ENCODE results near the gene KRAS.

KRAS gene

DNA sequence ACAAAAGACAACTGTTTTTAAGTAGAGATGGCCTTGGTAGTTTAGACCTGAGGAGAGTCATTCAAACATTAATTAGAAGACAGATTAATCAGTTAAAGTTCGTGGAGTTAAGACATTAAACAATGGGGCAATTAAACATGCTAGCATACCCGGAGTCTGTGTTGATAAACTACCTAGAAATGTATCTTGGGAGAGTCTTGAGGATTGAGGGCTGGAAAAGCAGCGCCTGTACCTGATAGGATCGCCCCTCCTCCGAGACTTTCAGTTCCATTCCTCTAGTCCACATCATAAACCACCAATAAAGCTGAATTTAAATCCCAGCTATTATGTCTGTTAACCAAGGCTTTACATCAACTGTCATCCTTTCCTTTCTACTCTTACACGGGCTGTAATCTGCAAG lies 1.0 kb upstream of the KRAS start:
- no peak for DNase-seq (ENCODE audit: low read depth)
- peak overlapping the region; percentile 65 for H3K4me3 ChIP-seq (ENCODE audit: low read depth, low read length)
- TF ChIP-seq, protein P1, sequence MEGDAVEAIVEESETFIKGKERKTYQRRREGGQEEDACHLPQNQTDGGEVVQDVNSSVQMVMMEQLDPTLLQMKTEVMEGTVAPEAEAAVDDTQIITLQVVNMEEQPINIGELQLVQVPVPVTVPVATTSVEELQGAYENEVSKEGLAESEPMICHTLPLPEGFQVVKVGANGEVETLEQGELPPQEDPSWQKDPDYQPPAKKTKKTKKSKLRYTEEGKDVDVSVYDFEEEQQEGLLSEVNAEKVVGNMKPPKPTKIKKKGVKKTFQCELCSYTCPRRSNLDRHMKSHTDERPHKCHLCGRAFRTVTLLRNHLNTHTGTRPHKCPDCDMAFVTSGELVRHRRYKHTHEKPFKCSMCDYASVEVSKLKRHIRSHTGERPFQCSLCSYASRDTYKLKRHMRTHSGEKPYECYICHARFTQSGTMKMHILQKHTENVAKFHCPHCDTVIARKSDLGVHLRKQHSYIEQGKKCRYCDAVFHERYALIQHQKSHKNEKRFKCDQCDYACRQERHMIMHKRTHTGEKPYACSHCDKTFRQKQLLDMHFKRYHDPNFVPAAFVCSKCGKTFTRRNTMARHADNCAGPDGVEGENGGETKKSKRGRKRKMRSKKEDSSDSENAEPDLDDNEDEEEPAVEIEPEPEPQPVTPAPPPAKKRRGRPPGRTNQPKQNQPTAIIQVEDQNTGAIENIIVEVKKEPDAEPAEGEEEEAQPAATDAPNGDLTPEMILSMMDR (IDR thresholded peaks at IDR 0.05; ENCODE audit: control insufficient read depth, extremely low read depth, insufficient read depth) = no peak

DNA sequence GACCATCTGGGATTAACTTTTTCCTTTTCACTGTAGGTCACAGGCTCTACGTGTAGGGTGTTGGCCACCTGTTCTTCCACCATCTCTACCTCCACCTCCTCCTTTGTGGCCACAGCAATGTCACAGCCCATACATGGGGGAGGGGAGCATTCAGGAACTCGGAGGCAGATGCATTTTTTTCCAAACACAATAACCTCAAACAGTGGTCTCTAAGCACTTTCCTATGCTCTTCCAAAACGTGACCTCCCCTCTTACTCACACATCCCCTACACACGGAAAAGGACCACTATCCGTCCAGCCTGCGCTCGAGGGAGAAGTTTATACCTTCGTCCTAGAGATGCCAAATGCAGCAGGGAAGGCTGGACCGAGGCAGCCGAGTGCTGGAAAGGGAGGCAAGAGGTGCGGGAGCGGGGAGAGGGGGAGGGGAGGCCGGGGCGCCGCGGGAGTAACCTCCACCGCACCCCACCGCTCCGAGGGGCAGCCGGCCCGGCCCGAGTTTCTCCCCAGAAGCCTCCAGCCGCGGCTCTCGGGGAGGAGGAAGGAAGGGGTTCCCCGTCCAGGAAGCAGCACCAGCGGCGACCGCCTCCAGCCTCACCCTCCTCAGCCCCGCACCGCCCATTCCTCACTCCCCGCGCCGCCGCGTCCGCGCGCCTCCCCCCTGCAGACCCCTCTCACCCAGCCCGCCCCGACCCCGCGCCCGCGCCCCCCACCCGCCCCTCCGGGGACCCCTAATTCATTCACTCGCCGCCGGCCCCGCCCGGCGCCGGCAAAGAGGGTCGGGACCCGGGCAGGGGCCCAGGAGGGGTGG lies 594 bp downstream of the KRAS start:
- DNase-seq (ENCODE audit: low read depth) = no peak
- H3K4me3 ChIP-seq (ENCODE audit: low read depth, low read length) = peak overlapping the region; percentile 76

DNA sequence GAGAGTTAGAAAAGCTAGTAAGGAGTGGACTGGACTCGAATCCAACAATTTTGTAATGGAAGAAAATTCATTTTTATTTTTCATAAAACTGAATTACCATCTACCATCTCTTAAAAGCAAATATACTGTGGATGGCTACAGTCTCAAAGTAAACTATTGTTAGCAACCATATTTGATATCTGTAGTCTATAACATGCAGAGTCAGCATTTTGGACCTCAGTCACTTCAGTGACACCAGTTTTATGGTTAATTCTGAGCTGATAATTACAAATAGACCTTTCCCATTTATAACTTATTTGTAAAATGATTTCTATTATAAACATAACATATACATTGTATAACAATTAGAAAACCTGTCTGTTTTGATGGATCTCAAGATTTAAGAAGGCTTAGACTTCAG lies 2.0 kb downstream of the KRAS start:
- DNase-seq (ENCODE audit: low read depth) = no peak
- TF ChIP-seq, protein P1 (IDR thresholded peaks at IDR 0.05; ENCODE audit: control insufficient read depth, extremely low read depth, insufficient read depth) = no peak
- H3K4me3 ChIP-seq (ENCODE audit: low read depth, low read length) = no peak overlapping the region

More for the DNA sequence above, 594 bp downstream of the KRAS start:
- TF ChIP-seq, protein P1 (IDR thresholded peaks at IDR 0.05; ENCODE audit: control insufficient read depth, extremely low read depth, insufficient read depth) = no peak

DNA sequence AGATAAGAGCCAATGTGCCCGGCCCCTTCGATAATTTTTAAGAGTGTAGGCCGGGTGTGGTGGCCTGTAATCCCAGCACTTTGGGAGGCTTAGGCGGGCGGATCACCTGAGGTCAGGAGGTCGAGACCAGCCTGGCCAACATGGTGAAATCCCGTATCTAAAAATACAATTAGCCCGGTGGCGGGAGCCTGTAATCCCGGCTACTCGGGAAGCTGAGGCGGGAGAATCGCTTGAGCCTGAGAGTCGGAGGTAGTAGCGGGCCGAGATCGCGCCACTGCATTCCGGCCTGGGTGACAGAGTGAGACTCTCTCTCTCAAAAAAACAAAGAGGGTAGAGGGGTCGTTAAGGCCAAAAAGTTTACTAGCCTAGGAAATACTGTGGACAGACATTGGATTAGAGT lies 2.6 kb downstream of the KRAS start:
- DNase-seq (ENCODE audit: low read depth) = no peak
- TF ChIP-seq, protein P1 (IDR thresholded peaks at IDR 0.05; ENCODE audit: control insufficient read depth, extremely low read depth, insufficient read depth) = no peak
- no peak overlapping the region for H3K4me3 ChIP-seq (ENCODE audit: low read depth, low read length)

DNA sequence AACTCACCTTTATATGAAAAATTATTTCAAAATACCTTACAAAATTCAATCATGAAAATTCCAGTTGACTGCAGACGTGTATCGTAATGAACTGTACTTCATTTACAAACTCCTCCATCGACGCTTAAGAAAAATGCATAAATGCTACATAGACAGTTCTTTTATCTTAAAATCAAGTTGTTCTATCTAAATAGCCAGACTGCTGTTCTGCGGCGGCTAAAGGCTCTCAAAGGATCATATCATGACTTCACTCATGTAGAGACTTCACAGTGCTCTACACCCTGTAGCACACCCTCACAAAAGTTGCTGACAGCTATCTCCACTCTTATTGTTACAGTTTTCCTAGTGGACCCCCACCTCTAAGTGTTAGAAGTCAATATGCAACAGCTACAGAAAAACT lies 5.2 kb downstream of the KRAS start:
- TF ChIP-seq, protein P1 (IDR thresholded peaks at IDR 0.05; ENCODE audit: control insufficient read depth, extremely low read depth, insufficient read depth) = no peak
- no peak overlapping the region for H3K4me3 ChIP-seq (ENCODE audit: low read depth, low read length)
- no peak for DNase-seq (ENCODE audit: low read depth)

DNA sequence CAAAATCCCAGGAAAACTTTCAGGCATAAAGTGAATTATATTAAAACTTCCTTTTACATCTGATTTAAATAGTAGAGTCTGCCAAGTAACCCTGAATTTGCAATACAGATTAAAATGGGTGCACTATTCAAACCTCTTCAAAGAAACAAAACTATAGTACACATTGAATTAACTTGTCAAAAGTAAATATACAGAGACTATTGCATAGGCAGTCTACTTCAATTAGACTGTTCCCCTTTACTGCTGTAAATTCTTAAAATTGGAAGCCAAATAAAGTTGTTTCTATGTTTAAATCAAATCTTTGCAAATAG lies 7.1 kb downstream of the KRAS start:
- no peak for DNase-seq (ENCODE audit: low read depth)
- H3K4me3 ChIP-seq (ENCODE audit: low read depth, low read length) = no peak overlapping the region
- TF ChIP-seq, protein P1 (IDR thresholded peaks at IDR 0.05; ENCODE audit: control insufficient read depth, extremely low read depth, insufficient read depth) = no peak

All from LNCaP clone FGC (cell line).